Measurements from ENCODE around the gene PAX6. TPM values are rescaled to one million over a fixed set of nuclear protein-coding genes. Genes with fewer than 3 reads are reported as not detected.

The PAX6 gene
- total RNA-seq, 1 experiment from 2014 or later, result 29.0 TPM

DNA sequence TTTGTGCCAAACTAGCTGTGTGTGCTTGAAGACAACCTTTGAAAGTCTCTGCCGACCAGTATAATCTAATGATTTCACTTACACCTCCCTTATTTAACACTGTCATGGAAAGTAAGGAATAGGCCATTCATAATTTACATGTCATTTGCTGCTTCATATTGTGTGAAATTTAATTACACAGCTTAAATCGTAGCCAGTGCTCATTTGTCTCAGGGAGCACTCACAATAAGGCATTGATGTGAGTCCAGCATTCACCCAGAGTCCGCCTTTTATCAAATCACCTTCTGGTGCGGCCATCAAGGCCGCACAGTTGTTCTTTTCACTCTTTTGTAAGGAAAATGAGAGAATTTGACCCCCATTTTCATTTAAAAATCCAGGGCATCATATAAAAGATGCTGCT is 46.9 kb downstream of the PAX6 start:
- CTCF ChIA-PET, result no interaction called here
- no TSS peak for BruUV-seq (replicated peaks)
- H3K4me2 ChIP-seq, result no peak overlapping the region

DNA sequence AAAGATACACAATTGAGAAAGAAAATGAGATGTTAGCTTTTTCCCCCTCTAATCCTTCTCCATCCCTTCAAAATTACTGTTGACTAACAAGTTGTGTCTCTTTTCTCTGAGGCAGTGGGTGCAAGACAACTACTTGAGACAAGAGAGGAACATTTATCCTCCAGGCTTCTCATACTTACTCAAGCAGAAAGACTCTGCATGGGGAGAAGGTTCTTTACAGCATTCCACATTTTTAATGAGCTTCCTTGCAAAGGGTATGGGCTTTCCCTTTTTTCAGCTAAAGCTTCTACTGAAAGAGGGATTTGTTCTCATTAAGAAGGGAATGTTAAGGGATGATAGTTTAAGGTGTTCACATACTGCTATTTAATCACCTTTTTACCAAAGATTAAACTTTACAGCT is 47.8 kb downstream of the PAX6 start:
- Histone ChIP-seq H3K9me2 (ENCODE audit: insufficient read depth) (no peaks in the 10 kb centered on the region), H3K4me2 (no peak overlapping the region), H3K79me2 (ENCODE audit: low read depth) (no peaks in the 10 kb centered on the region), H3K9me3 (ENCODE audit: insufficient read depth, low read depth) (no peaks in the 10 kb centered on the region), H3K27me3 (ENCODE audit: insufficient read depth, low read depth) (no peaks in the 10 kb centered on the region), H4K20me1 (ENCODE audit: insufficient read depth) (no peaks in the 10 kb centered on the region), H3K4me1 (replicated peaks; ENCODE audit: insufficient read depth) (no peaks in the 10 kb centered on the region), H2AFZ (no peak overlapping the region), H3F3A (ENCODE audit: insufficient read depth, low read depth) (no peaks in the 10 kb centered on the region), H3K27ac (no peak overlapping the region), H3K4me3 (no peak overlapping the region), H3K36me3 (ENCODE audit: low read depth) (no peaks in the 10 kb centered on the region)
- DNase-seq, result no peak
- BruUV-seq (replicated peaks), result no TSS peak
- intact Hi-C loops (cut with micrococcal nuclease; ENCODE audit: unreplicated experiment), result no loop called here
- ChIA-PET POLR2A (ENCODE audit: unreplicated experiment) (interaction anchor here (0.6 kb wide), 1 partner anchor 21 kb away, joined by 5 read pairs; no protein-coding TSS in a partner anchor), CTCF (interaction anchor here (0.6 kb wide), 1 partner anchor 306 kb away, joined by 7 read pairs; no protein-coding TSS in a partner anchor)
- no peak for TF ChIP-seq EZH2 (IDR thresholded peaks at IDR 0.05; ENCODE audit: low read depth)
- TF ChIP-seq, protein P1, sequence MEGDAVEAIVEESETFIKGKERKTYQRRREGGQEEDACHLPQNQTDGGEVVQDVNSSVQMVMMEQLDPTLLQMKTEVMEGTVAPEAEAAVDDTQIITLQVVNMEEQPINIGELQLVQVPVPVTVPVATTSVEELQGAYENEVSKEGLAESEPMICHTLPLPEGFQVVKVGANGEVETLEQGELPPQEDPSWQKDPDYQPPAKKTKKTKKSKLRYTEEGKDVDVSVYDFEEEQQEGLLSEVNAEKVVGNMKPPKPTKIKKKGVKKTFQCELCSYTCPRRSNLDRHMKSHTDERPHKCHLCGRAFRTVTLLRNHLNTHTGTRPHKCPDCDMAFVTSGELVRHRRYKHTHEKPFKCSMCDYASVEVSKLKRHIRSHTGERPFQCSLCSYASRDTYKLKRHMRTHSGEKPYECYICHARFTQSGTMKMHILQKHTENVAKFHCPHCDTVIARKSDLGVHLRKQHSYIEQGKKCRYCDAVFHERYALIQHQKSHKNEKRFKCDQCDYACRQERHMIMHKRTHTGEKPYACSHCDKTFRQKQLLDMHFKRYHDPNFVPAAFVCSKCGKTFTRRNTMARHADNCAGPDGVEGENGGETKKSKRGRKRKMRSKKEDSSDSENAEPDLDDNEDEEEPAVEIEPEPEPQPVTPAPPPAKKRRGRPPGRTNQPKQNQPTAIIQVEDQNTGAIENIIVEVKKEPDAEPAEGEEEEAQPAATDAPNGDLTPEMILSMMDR (conservative IDR thresholded peaks at IDR 0.05), result no peak

More for the DNA sequence above, 46.9 kb downstream of the PAX6 start:
- H3F3A ChIP-seq (ENCODE audit: insufficient read depth, low read depth), result no peaks in the 10 kb centered on the region
- DNase-seq, result no peak
- intact Hi-C loops (cut with micrococcal nuclease; ENCODE audit: unreplicated experiment), result no loop called here
- H3K9me2 ChIP-seq (ENCODE audit: insufficient read depth), result no peaks in the 10 kb centered on the region
- POLR2A ChIA-PET (ENCODE audit: unreplicated experiment), result no interaction called here
- H3K27ac ChIP-seq, result no peak overlapping the region
- no peaks in the 10 kb centered on the region for H4K20me1 ChIP-seq (ENCODE audit: insufficient read depth)
- no peak overlapping the region for H3K4me3 ChIP-seq
- no peaks in the 10 kb centered on the region for H3K79me2 ChIP-seq (ENCODE audit: low read depth)
- no peak overlapping the region for H2AFZ ChIP-seq
- H3K27me3 ChIP-seq (ENCODE audit: insufficient read depth, low read depth), result no peaks in the 10 kb centered on the region
- TF ChIP-seq EZH2 (IDR thresholded peaks at IDR 0.05; ENCODE audit: low read depth), result no peak
- TF ChIP-seq, protein P1 (conservative IDR thresholded peaks at IDR 0.05), result no peak
- H3K36me3 ChIP-seq (ENCODE audit: low read depth), result no peaks in the 10 kb centered on the region
- no peaks in the 10 kb centered on the region for H3K4me1 ChIP-seq (replicated peaks; ENCODE audit: insufficient read depth)
- H3K9me3 ChIP-seq (ENCODE audit: insufficient read depth, low read depth), result no peaks in the 10 kb centered on the region

DNA sequence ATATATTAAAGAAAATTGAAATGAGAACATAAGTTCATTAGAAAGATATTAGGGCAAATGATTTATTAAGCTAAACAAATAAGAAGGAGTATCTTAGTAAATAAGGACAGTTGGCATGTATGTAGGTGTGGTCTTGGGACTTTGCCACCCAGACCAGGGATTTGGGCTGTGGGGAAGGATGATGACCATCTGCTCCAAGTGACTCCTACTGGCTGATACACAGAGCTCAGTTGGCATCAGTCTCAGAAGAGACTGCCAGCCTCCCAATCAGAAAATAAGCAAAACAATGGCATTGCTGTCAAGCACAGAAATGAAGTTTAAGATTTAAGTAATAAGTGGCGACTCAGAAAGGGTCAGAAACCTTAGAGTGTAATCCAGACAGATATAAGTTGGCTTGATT is 49.5 kb downstream of the PAX6 start:
- H3K9me3 ChIP-seq (ENCODE audit: insufficient read depth, low read depth), result no peaks in the 10 kb centered on the region
- intact Hi-C loops (cut with micrococcal nuclease; ENCODE audit: unreplicated experiment), result no loop called here
- H2AFZ ChIP-seq, result no peak overlapping the region
- H3K79me2 ChIP-seq (ENCODE audit: low read depth), result no peaks in the 10 kb centered on the region
- H3K9me2 ChIP-seq (ENCODE audit: insufficient read depth), result no peaks in the 10 kb centered on the region
- no peak overlapping the region for H3K4me2 ChIP-seq
- no peak for TF ChIP-seq EZH2 (IDR thresholded peaks at IDR 0.05; ENCODE audit: low read depth)
- TF ChIP-seq, protein P1 (conservative IDR thresholded peaks at IDR 0.05), result no peak
- no peaks in the 10 kb centered on the region for H3K4me1 ChIP-seq (replicated peaks; ENCODE audit: insufficient read depth)
- no peaks in the 10 kb centered on the region for H3K27me3 ChIP-seq (ENCODE audit: insufficient read depth, low read depth)
- no peak overlapping the region for H3K27ac ChIP-seq
- ChIA-PET POLR2A (ENCODE audit: unreplicated experiment) (no interaction called here), CTCF (no interaction called here)
- no peaks in the 10 kb centered on the region for H3K36me3 ChIP-seq (ENCODE audit: low read depth)
- no peaks in the 10 kb centered on the region for H4K20me1 ChIP-seq (ENCODE audit: insufficient read depth)
- DNase-seq, result no peak
- no peaks in the 10 kb centered on the region for H3F3A ChIP-seq (ENCODE audit: insufficient read depth, low read depth)
- no peak overlapping the region for H3K4me3 ChIP-seq
- no TSS peak for BruUV-seq (replicated peaks)

Measured in PC-9 (cell line).